K562 (cell line): ENCODE results near the gene CDC42SE2. TPM values are rescaled to one million over a fixed set of nuclear protein-coding genes. Genes with fewer than 3 reads are reported as not detected.
A peak's percentile ranks its signal among the peaks of the same experiment; 100 is the strongest.

Experiments
- ATAC-seq: fragments of 200-7000 bp; cut with Tn5 transposase; 3 replicates; pipeline ENCODE4 v1.9.1; 2020; ENCODE audit warnings: moderate library complexity
- BruUV-seq: library from RNA; stranded (reverse); fragments of 400-500 nt; replicated peaks from 2 replicates; lab custom pipeline; 2021; lab: Mats Ljungman, UMichigan
- CTCF ChIA-PET: fragments of 300-600 bp; formaldehyde crosslinking; extraction: SDS; loops from one replicate; lab custom pipeline; 2021; ENCODE audit warnings: low intra/inter-chr PET ratio; lab: Yijun Ruan, JAX
- POLR2A ChIA-PET: fragments of 300-600, 350-650 bp; sonication (Branson Sonifier 250); formaldehyde crosslinking; extraction: SDS; loops from one replicate; lab custom pipeline; 2021; ENCODE audit warnings: antibody characterized with exemption, inconsistent platforms; lab: Yijun Ruan, JAX
- DNase-seq, 4 experiments: peaks; one replicate each; pipeline versions ENCODE4 v3.0.0 to v3.0.0-alpha.2; 2011 to 2018; ENCODE audit warnings: low spot score in 3 of 4, mixed read lengths in 3 of 4; ENCODE audit errors: extremely low read depth in 1 of 4
- FAIRE-seq: peaks from 2 replicates; lab custom pipeline; 2011; peaks lifted over from hg19 to GRCh38; lab: Jason Lieb, UNC
- H2AFZ ChIP-seq: 2 replicates; pipeline ENCODE4 v1.6.0; 2011; ENCODE audit warnings: low read depth, low read length, control low read depth, inconsistent platforms
- H3K27ac ChIP-seq: fragments of 200-600 bp; 3 replicates; pipeline ENCODE4 v1.8.0; 2011; ENCODE audit warnings: low read depth, mild to moderate bottlenecking, control low read depth, inconsistent platforms, low read length, moderate library complexity, mixed read lengths; ENCODE audit errors: extremely low read depth
- H3K27me3 ChIP-seq, 2 experiments: fragments of 300-600 bp in 1 of 2; 2 replicates in 1 of 2; 3 replicates in 1 of 2; pipeline versions ENCODE4 v1.6.0 to v1.8.0; 2011; ENCODE audit warnings: inconsistent platforms in 2 of 2, low read length in 2 of 2, mild to moderate bottlenecking in 1 of 2, mixed read lengths in 1 of 2, moderate library complexity in 1 of 2; ENCODE audit not compliant: control insufficient read depth in 2 of 2, insufficient read depth in 2 of 2
- H3K36me3 ChIP-seq: fragments of 300-600 bp; 3 replicates; pipeline ENCODE4 v1.8.0; 2011; ENCODE audit warnings: mild to moderate bottlenecking, low read length, inconsistent platforms; ENCODE audit not compliant: control insufficient read depth, insufficient read depth
- H3K4me1 ChIP-seq, 2 experiments: fragments of 200-600 bp in 1 of 2; replicated peaks in 1 of 2; 2 replicates in 1 of 2; 3 replicates in 1 of 2; pipeline versions ENCODE4 v1.5.1 to v1.8.0; 2011; ENCODE audit warnings: inconsistent platforms in 2 of 2, low read length in 2 of 2, mild to moderate bottlenecking in 1 of 2, mixed read lengths in 1 of 2, moderate library complexity in 1 of 2; ENCODE audit not compliant: control insufficient read depth in 2 of 2, insufficient read depth in 2 of 2
- H3K4me2 ChIP-seq: 2 replicates; pipeline ENCODE4 v1.6.1; 2011; ENCODE audit warnings: low read length, control low read depth, inconsistent platforms, mixed read lengths; ENCODE audit not compliant: insufficient read depth
- H3K4me3 ChIP-seq: fragments of 200-600 bp; sonication (generic), shearing (Covaris generic); 2 replicates; pipeline ENCODE4 v1.5.1; 2016; ENCODE audit warnings: control low read depth, inconsistent platforms
- H3K79me2 ChIP-seq: fragments of 200-600 bp; 3 replicates; pipeline ENCODE4 v1.8.0; 2011; ENCODE audit warnings: low read length, inconsistent platforms; ENCODE audit not compliant: control insufficient read depth, insufficient read depth
- H3K9ac ChIP-seq, 2 experiments: 2 replicates each; pipeline versions ENCODE4 v1.6.0 to v1.6.1; 2011; ENCODE audit warnings: low read depth in 2 of 2, low read length in 2 of 2, control low read depth in 1 of 2, inconsistent platforms in 1 of 2, mild to moderate bottlenecking in 1 of 2, mixed read lengths in 1 of 2; ENCODE audit not compliant: insufficient read depth in 1 of 2
- H3K9me1 ChIP-seq: one replicate; pipeline ENCODE4 v1.6.0; 2011; ENCODE audit warnings: inconsistent platforms, mild to moderate bottlenecking, low read length, moderate library complexity; ENCODE audit not compliant: control insufficient read depth, insufficient read depth
- H3K9me3 ChIP-seq: replicated peaks from 2 replicates; pipeline ENCODE4 v1.5.1; 2011; ENCODE audit warnings: low read depth, low read length, inconsistent platforms; ENCODE audit not compliant: control insufficient read depth, insufficient read depth
- H4K20me1 ChIP-seq: replicated peaks from 2 replicates; pipeline ENCODE4 v1.6.1; 2011; ENCODE audit warnings: low read length, inconsistent platforms, mixed read lengths; ENCODE audit not compliant: control insufficient read depth, insufficient read depth
- CTCF ChIP-seq, 3 experiments: IDR thresholded peaks in 2 of 3; conservative IDR thresholded peaks in 1 of 3; 2 replicates each; pipeline ENCODE4 v1.5.1; 2011 to 2012; ENCODE audit warnings: low read length in 3 of 3, mild to moderate bottlenecking in 3 of 3, control low read depth in 2 of 3, improper control_type of control experiment in 1 of 3, inconsistent platforms in 1 of 3, low read depth in 1 of 3, mixed read lengths in 1 of 3, moderate library complexity in 1 of 3; ENCODE audit not compliant: insufficient read depth in 2 of 3
- LARP7 ChIP-seq: fragments of 450-650 bp; IDR thresholded peaks from 2 replicates; pipeline ENCODE4 v1.6.1; 2016
- MCM2 ChIP-seq: fragments of 450-650 bp; IDR thresholded peaks from 2 replicates; pipeline ENCODE4 v1.6.1; 2017; ENCODE audit warnings: low read depth, mild to moderate bottlenecking
- RAD21 ChIP-seq, 2 experiments: fragments of 250-450 bp in 1 of 2; fragments of 450-650 bp in 1 of 2; sonication (Bioruptor Pico) in 1 of 2; formaldehyde crosslinking in 1 of 2; IDR thresholded peaks in 1 of 2; conservative IDR thresholded peaks in 1 of 2; 2 replicates each; pipeline versions ENCODE4 v1.4.0 to v1.8.0; 2020 to 2022; ENCODE audit warnings: mild to moderate bottlenecking in 2 of 2, moderate library complexity in 1 of 2
- RAD51 ChIP-seq: fragments of 450-650 bp; IDR thresholded peaks from 2 replicates; pipeline ENCODE4 v1.7.1; 2016; ENCODE audit warnings: low read depth, mild to moderate bottlenecking, borderline replicate concordance
- SMC3 ChIP-seq: conservative IDR thresholded peaks from 2 replicates; pipeline ENCODE4 v1.6.1; 2011; ENCODE audit warnings: low read depth, low read length, improper control_type of control experiment; ENCODE audit not compliant: insufficient read depth
- STAG1 ChIP-seq: sonication (generic); formaldehyde crosslinking; IDR thresholded peaks from 2 replicates; pipeline ENCODE4 v1.5.0; 2020; ENCODE audit warnings: missing genetic modification reagents, borderline replicate concordance
- WGBS: fragments of 100-300 bp; shearing (Covaris generic); methylation state at CpG from one replicate; pipeline ENCODE4 v1.1.6; 2016; ENCODE audit warnings: low coverage, mixed read lengths; ENCODE audit not compliant: insufficient coverage; ENCODE audit errors: missing lambda C conversion rate; 5-methylcytosine and 5-hydroxymethylcytosine counted together
- in situ Hi-C: fragments of 300-500 bp; cut with MboI; formaldehyde crosslinking; loops from 4 replicates; pipeline ENCODE4 v1.15.0; 2018; ENCODE audit warnings: inconsistent platforms, mixed read lengths
- intact Hi-C: fragments of 100-400 bp; cut with micrococcal nuclease; formaldehyde crosslinking; loops from 2 replicates; pipeline ENCODE4 v1.14.2; 2022
- polyA plus RNA-seq, 8 experiments: library from polyadenylated mRNA; depleted of rRNA in 4 of 8; stranded (reverse) in 5 of 8; unstranded in 3 of 8; fragments of >200 nt; fragmentation: Nextera tagmentation in 2 of 8; fragmentation: Illumina TruSeq in 1 of 8; extraction: Ambion mirVana in 2 of 8; extraction: Trizol in 1 of 8; gene quantifications; 2 replicates each; pipeline versions ENCODE4 v1.2.1 to v1.2.3, GENCODE V29; 2011 to 2014; ENCODE audit warnings: inconsistent platforms in 1 of 8, missing spikeins in 1 of 8
- total RNA-seq, 7 experiments: library from RNA; depleted of rRNA in 6 of 7; stranded (reverse); fragments of >200 nt in 6 of 7; fragmentation: Illumina TruSeq in 2 of 7; extraction: Trizol in 2 of 7; gene quantifications; 2 replicates each; pipeline versions ENCODE4 v1.2.1 to v1.2.3, GENCODE V29; 2011 to 2021; ENCODE audit warnings: low replicate concordance in 1 of 7
- TF ChIP-seq, protein P1 (sequence below): fragments of 450-650 bp; IDR thresholded peaks from 2 replicates; pipeline ENCODE4 v1.6.1; 2016; ENCODE audit warnings: borderline replicate concordance
- TF ChIP-seq, protein P2 (sequence below): fragments of 200-800 bp; sonication (Bioruptor generic); IDR thresholded peaks from 2 replicates; pipeline ENCODE4 v1.6.1; 2017; ENCODE audit warnings: missing genetic modification characterization, missing compliant biosample characterization

The CDC42SE2 gene
- total and polyA plus RNA-seq, 9 of the 15 experiments (the other 6 are each of a cell fraction or from before 2014, with no cell fraction given): 24.8 to 44.3 (median 32.7) TPM

GRCh38 chr5:131419877-131420276 is 156.0 kb downstream of the CDC42SE2 start (continued):
- TF ChIP-seq LARP7 (no peak), RAD51 (no peak)
- TF ChIP-seq, protein P1, sequence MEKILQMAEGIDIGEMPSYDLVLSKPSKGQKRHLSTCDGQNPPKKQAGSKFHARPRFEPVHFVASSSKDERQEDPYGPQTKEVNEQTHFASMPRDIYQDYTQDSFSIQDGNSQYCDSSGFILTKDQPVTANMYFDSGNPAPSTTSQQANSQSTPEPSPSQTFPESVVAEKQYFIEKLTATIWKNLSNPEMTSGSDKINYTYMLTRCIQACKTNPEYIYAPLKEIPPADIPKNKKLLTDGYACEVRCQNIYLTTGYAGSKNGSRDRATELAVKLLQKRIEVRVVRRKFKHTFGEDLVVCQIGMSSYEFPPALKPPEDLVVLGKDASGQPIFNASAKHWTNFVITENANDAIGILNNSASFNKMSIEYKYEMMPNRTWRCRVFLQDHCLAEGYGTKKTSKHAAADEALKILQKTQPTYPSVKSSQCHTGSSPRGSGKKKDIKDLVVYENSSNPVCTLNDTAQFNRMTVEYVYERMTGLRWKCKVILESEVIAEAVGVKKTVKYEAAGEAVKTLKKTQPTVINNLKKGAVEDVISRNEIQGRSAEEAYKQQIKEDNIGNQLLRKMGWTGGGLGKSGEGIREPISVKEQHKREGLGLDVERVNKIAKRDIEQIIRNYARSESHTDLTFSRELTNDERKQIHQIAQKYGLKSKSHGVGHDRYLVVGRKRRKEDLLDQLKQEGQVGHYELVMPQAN: no peak
- TF ChIP-seq, all 486 proteins: peak for 0

DNA sequence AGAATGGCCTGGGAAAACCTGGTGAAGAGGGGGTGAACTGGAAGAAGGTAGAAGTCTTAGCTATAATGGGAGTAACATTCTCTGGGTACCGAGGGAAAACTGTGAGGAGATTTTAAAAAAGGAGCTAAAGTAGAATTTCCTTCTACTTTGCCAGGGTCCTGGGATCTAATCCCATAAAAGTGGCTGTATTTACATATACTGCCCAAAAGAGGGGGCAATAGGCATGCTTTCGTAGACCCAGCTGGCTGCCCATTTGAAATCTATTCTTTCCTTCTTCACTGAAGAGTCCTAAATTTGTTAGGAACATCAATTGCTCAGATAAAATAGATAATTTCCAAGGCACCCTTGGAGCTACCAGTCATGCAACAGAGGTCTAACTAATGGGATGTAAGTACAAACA is 159.2 kb downstream of the CDC42SE2 start:
- FAIRE-seq: peak; percentile 62

More for the DNA sequence above, 159.2 kb downstream of the CDC42SE2 start:
- ChIA-PET CTCF (interaction anchor here (1.3 to 2.6 kb wide), 2 partner anchors 584 to 641 kb away, joined by 3 to 15 read pairs; no protein-coding TSS in a partner anchor), POLR2A (interaction anchor here (0.7 to 2.3 kb wide), 4 partner anchors 15 to 71 kb away, joined by 3 to 7 read pairs (median 5); no protein-coding TSS in a partner anchor)
- H3K4me3 ChIP-seq: no peak overlapping the region
- H3K27ac ChIP-seq: no peak overlapping the region
- no peak overlapping the region for H2AFZ ChIP-seq
- H3K79me2 ChIP-seq: no peaks in the 10 kb centered on the region
- in situ Hi-C loops (no loop called here), intact Hi-C loops (loop anchor here (1.0 to 10.0 kb wide), 3 partner anchors 382 to 640 kb away; no protein-coding TSS in a partner anchor)
- H3K36me3 ChIP-seq: peaks cover 39% of the 10 kb centered on the region
- no peaks in the 10 kb centered on the region for H3K9me3 ChIP-seq
- no peaks in the 10 kb centered on the region for H3K9me1 ChIP-seq
- H3K4me1 ChIP-seq: no peaks in the 10 kb centered on the region
- H3K27me3 ChIP-seq: no peaks in the 10 kb centered on the region
- no peaks in the 10 kb centered on the region for H4K20me1 ChIP-seq
- no TSS peak for BruUV-seq
- TF ChIP-seq SMC3 (0 out of 2 replicates have a peak, but pooled peaks have one; percentile 17), RAD21 (CRISPR knock-in tag; conservative IDR thresholded peaks at IDR 0.05 in 1 of 2, IDR thresholded peaks at IDR 0.05 in 1 of 2) (peak; percentile 8 to 71; a peak in 2 of 4 replicates), CTCF (IDR thresholded peaks at IDR 0.05 in 2 of 3, conservative IDR thresholded peaks at IDR 0.05 in 1 of 3; ENCODE audit: insufficient read depth in 2 of 3, low read depth in 1 of 3, low read length in 3 of 3) (peak; percentile 44 to 67 (median 64); a peak in 5 of 6 replicates), MCM2 (no peak), STAG1 (CRISPR knock-in tag) (peak; percentile 47; the same call in 1 of the 2 replicates)
- TF ChIP-seq, protein P2, sequence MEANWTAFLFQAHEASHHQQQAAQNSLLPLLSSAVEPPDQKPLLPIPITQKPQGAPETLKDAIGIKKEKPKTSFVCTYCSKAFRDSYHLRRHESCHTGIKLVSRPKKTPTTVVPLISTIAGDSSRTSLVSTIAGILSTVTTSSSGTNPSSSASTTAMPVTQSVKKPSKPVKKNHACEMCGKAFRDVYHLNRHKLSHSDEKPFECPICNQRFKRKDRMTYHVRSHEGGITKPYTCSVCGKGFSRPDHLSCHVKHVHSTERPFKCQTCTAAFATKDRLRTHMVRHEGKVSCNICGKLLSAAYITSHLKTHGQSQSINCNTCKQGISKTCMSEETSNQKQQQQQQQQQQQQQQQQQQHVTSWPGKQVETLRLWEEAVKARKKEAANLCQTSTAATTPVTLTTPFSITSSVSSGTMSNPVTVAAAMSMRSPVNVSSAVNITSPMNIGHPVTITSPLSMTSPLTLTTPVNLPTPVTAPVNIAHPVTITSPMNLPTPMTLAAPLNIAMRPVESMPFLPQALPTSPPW: no peak
- ATAC-seq (peak; percentile 82), DNase-seq (peak in 2 of 4 experiments; percentile 20 to 38)
- no peak overlapping the region for H3K4me2 ChIP-seq
- WGBS: 81% methylated on average over 2 of the region's 2 CpGs
- no peak overlapping the region for H3K9ac ChIP-seq
